ENCODE measurements around the gene CES3. TPM values are rescaled to one million over a fixed set of nuclear protein-coding genes. Genes with fewer than 3 reads are reported as not detected.
"Not testable (repeated sequence)": the region's sequence is repeated elsewhere in the genome, so short reads cannot be mapped to it uniquely, and the experiment has no call there.

CES3 gene
- total RNA-seq, 1 donor from 2014 or later, result 0.12 TPM

GRCh38 chr16:66943426-66944053 lies 17.5 kb upstream of the CES3 start:
- H3K4me1 Mint-ChIP-seq (ENCODE audit: low read depth), result peaks cover 2% of the 10 kb centered on the region
- no peaks in the 10 kb centered on the region for H3K27me3 Mint-ChIP-seq (ENCODE audit: low read depth)
- TF ChIP-seq, protein P1, sequence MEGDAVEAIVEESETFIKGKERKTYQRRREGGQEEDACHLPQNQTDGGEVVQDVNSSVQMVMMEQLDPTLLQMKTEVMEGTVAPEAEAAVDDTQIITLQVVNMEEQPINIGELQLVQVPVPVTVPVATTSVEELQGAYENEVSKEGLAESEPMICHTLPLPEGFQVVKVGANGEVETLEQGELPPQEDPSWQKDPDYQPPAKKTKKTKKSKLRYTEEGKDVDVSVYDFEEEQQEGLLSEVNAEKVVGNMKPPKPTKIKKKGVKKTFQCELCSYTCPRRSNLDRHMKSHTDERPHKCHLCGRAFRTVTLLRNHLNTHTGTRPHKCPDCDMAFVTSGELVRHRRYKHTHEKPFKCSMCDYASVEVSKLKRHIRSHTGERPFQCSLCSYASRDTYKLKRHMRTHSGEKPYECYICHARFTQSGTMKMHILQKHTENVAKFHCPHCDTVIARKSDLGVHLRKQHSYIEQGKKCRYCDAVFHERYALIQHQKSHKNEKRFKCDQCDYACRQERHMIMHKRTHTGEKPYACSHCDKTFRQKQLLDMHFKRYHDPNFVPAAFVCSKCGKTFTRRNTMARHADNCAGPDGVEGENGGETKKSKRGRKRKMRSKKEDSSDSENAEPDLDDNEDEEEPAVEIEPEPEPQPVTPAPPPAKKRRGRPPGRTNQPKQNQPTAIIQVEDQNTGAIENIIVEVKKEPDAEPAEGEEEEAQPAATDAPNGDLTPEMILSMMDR (IDR thresholded peaks at IDR 0.05), result no peak
- DNase-seq (ENCODE audit: low spot score), result no peak
- H3K9me3 Mint-ChIP-seq (ENCODE audit: low read depth), result no peaks in the 10 kb centered on the region
- no peak overlapping the region for H3K4me3 Mint-ChIP-seq (ENCODE audit: unreplicated experiment)
- H3K36me3 Mint-ChIP-seq (ENCODE audit: low read depth), result peaks cover 18% of the 10 kb centered on the region
- H3K27ac Mint-ChIP-seq (ENCODE audit: unreplicated experiment), result no peak overlapping the region

- TF ChIP-seq, protein P1 (IDR thresholded peaks at IDR 0.05), result no peak
- no peak for DNase-seq (ENCODE audit: low spot score)
- H3K36me3 Mint-ChIP-seq (ENCODE audit: low read depth), result peaks cover 18% of the 10 kb centered on the region
- H3K4me1 Mint-ChIP-seq (ENCODE audit: low read depth), result peaks cover 2% of the 10 kb centered on the region
- H3K4me3 Mint-ChIP-seq (ENCODE audit: unreplicated experiment), result no peak overlapping the region
- H3K27ac Mint-ChIP-seq (ENCODE audit: unreplicated experiment), result no peak overlapping the region
- no peaks in the 10 kb centered on the region for H3K9me3 Mint-ChIP-seq (ENCODE audit: low read depth)
- H3K27me3 Mint-ChIP-seq (ENCODE audit: low read depth), result no peaks in the 10 kb centered on the region
These were observed 17.0 kb upstream of the CES3 start for GRCh38 chr16:66944054-66944441.

DNA sequence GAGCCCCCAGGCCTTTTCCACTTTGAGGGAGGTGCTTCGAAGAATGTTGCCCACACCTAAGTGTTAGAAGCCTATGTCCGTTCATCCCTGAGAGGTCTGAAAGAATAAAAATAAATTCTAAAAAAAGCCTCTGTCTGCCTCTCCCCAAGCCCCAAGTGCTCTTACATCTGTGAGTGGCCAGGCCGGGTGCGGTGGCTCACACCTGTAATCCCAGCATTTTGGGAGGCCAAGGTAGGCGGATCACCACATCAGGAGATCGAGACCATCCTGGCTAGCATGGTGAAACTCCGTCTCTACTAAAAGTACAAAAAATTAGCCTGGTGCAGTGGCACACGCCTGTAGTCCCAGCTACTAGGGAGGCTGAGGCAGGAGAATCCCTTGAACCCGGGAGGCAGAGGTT lies 16.1 kb upstream of the CES3 start:
- peak overlapping the region; percentile 12 for H3K27ac Mint-ChIP-seq (ENCODE audit: unreplicated experiment)
- H3K4me3 Mint-ChIP-seq (ENCODE audit: unreplicated experiment); DNase-seq (ENCODE audit: low spot score); H3K4me1 Mint-ChIP-seq (ENCODE audit: low read depth); H3K9me3 Mint-ChIP-seq (ENCODE audit: low read depth); H3K27me3 Mint-ChIP-seq (ENCODE audit: low read depth): not testable (repeated sequence)
- peaks cover 15% of the 10 kb centered on the region for H3K36me3 Mint-ChIP-seq (ENCODE audit: low read depth)

DNA sequence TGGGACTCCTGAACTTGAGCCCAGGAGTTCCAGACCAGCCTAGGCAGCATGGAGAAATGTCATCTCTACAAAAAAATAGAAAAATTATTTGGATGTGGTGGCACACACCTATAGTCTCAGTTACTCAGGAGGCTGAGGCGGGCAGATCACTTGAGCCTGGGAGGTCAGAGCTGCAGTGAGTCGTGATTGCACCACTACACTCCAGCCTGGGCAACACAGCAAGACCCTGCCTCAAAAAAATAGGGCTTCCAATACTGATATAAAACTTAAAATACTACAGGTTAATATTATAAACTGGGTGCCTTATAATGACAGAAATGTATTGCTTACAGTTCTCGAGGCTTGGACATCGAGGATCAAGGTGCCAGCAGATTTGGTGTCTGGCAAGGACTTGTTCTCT lies 15.1 kb upstream of the CES3 start:
- Mint-ChIP-seq H3K9me3 (ENCODE audit: low read depth) (no peaks in the 10 kb centered on the region), H3K36me3 (ENCODE audit: low read depth) (peaks cover 15% of the 10 kb centered on the region), H3K27me3 (ENCODE audit: low read depth) (peaks cover 2% of the 10 kb centered on the region), H3K4me1 (ENCODE audit: low read depth) (peaks cover 2% of the 10 kb centered on the region), H3K27ac (ENCODE audit: unreplicated experiment) (no peak overlapping the region), H3K4me3 (ENCODE audit: unreplicated experiment) (no peak overlapping the region)
- TF ChIP-seq, protein P1 (IDR thresholded peaks at IDR 0.05), result no peak
- no peak for DNase-seq (ENCODE audit: low spot score)

- Mint-ChIP-seq H3K9me3 (ENCODE audit: low read depth) (peaks cover 4% of the 10 kb centered on the region), H3K4me1 (ENCODE audit: low read depth) (peaks cover 2% of the 10 kb centered on the region), H3K36me3 (ENCODE audit: low read depth) (peaks cover 15% of the 10 kb centered on the region), H3K4me3 (ENCODE audit: unreplicated experiment) (no peak overlapping the region), H3K27ac (ENCODE audit: unreplicated experiment) (no peak overlapping the region), H3K27me3 (ENCODE audit: low read depth) (peaks cover 2% of the 10 kb centered on the region)
- DNase-seq (ENCODE audit: low spot score), result no peak
- TF ChIP-seq, protein P1 (IDR thresholded peaks at IDR 0.05), result no peak
These were observed 14.5 kb upstream of the CES3 start for GRCh38 chr16:66946541-66946940.

- Mint-ChIP-seq H3K27me3 (ENCODE audit: low read depth) (peaks cover 2% of the 10 kb centered on the region), H3K4me1 (ENCODE audit: low read depth) (peaks cover 2% of the 10 kb centered on the region), H3K27ac (ENCODE audit: unreplicated experiment) (no peak overlapping the region), H3K36me3 (ENCODE audit: low read depth) (peaks cover 12% of the 10 kb centered on the region), H3K4me3 (ENCODE audit: unreplicated experiment) (no peak overlapping the region), H3K9me3 (ENCODE audit: low read depth) (peaks cover 8% of the 10 kb centered on the region)
- TF ChIP-seq, protein P1 (IDR thresholded peaks at IDR 0.05), result no peak
- DNase-seq (ENCODE audit: low spot score), result no peak
These were observed 14.1 kb upstream of the CES3 start for GRCh38 chr16:66946974-66947301.
